Prostate gland (tissue), 2 donors: ENCODE results near the gene TLE1.

ENCODE experiments used
- CTCF ChIP-seq, 4 experiments: fragments of 200-600 bp in 2 of 4; fragments of 450-650 bp in 2 of 4; sonication (generic) in 2 of 4; IDR thresholded peaks; 1 replicate in 3 of 4; 2 replicates in 1 of 4; pipeline ENCODE4 v1.5.1; 2016 to 2019; ENCODE audit warnings: antibody characterized with exemption in 4 of 4, mild to moderate bottlenecking in 2 of 4, moderate library complexity in 2 of 4
- POLR2AphosphoS5 ChIP-seq: sonication (generic); formaldehyde crosslinking; IDR thresholded peaks from one replicate; pipeline ENCODE4 v1.6.1; 2017; ENCODE audit warnings: antibody characterized with exemption

DNA sequence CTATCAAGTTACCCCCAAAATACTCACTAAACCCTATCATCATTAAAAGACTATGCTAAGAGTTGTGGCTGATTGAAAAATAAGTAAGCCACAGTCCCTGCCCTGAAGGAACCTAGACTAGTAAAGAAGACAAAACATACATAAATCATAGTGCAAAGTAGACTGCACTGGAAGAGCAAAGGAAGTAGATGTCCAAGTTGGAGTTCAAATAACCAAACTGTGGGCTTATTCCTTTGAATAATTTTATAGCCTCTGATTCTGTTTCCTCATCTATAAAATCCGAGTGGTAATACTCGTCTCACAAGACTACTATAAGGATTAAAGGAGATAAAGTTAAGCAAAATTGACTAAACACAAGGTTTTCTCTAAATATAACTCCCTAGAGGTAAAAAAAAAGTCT lies 140.4 kb downstream of the TLE1 start:
- TF ChIP-seq POLR2AphosphoS5 (no peak), CTCF (IDR thresholded peaks at IDR 0.05) (no peak)
